IgD-negative memory B cell (primary cell): ENCODE data around the gene RIMBP2. TPM values are rescaled to one million over a fixed set of nuclear protein-coding genes. Genes with fewer than 3 reads are reported as not detected.

Source experiments
- H3K27ac Mint-ChIP-seq, 3 donors: one replicate each; pipeline ENCODE4 v1.8.0; 2020 to 2022; ENCODE audit warnings: mild to moderate bottlenecking in 3 of 3, mixed read lengths in 3 of 3, moderate library complexity in 1 of 3
- H3K27me3 Mint-ChIP-seq: one replicate; pipeline ENCODE4 v1.8.0; 2021; ENCODE audit warnings: mixed read lengths
- H3K36me3 Mint-ChIP-seq: one replicate; pipeline ENCODE4 v1.8.0; 2020; ENCODE audit warnings: mild to moderate bottlenecking, mixed read lengths
- H3K4me1 Mint-ChIP-seq, 3 donors: one replicate each; pipeline ENCODE4 v1.8.0; 2020 to 2022; ENCODE audit warnings: mixed read lengths in 3 of 3, mild to moderate bottlenecking in 1 of 3
- H3K4me3 Mint-ChIP-seq, 4 donors: one replicate each; pipeline ENCODE4 v1.8.0; 2020 to 2022; ENCODE audit warnings: mild to moderate bottlenecking in 4 of 4, mixed read lengths in 4 of 4, moderate library complexity in 3 of 4
- H3K9me3 Mint-ChIP-seq, 3 donors: one replicate each; pipeline ENCODE4 v1.8.0; 2020 to 2021; ENCODE audit warnings: mixed read lengths in 3 of 3, mild to moderate bottlenecking in 1 of 3
- polyA plus RNA-seq: library from polyadenylated mRNA; unstranded; fragments of 300-500 nt; fragmentation: Illumina TruSeq; gene quantifications from one replicate; pipeline ENCODE4 v1.2.3, GENCODE V29; 2021

The RIMBP2 gene
- polyA plus RNA-seq, 1 donor from 2014 or later: not detected

GRCh38 chr12:130508847-130509246 is 207.3 kb downstream of the RIMBP2 start:
- Mint-ChIP-seq H3K36me3 (no peaks in the 10 kb centered on the region), H3K4me3 (no peak overlapping the region), H3K4me1 (no peaks in the 10 kb centered on the region), H3K27ac (no peak overlapping the region), H3K9me3 (peaks cover 3 to 4% (median 4%) of the 10 kb centered on the region in 3 donors), H3K27me3 (peaks cover 5% of the 10 kb centered on the region)

GRCh38 chr12:130508318-130508717 is 207.8 kb downstream of the RIMBP2 start:
- Mint-ChIP-seq H3K4me1 (no peaks in the 10 kb centered on the region), H3K4me3 (no peak overlapping the region), H3K27me3 (peaks cover 5% of the 10 kb centered on the region), H3K36me3 (no peaks in the 10 kb centered on the region), H3K27ac (no peak overlapping the region), H3K9me3 (peaks cover 3 to 4% (median 4%) of the 10 kb centered on the region in 3 donors)

- Mint-ChIP-seq H3K4me1 (no peaks in the 10 kb centered on the region), H3K27me3 (peaks cover 5% of the 10 kb centered on the region), H3K4me3 (no peak overlapping the region), H3K9me3 (peaks cover 3 to 4% (median 4%) of the 10 kb centered on the region in 3 donors), H3K36me3 (no peaks in the 10 kb centered on the region), H3K27ac (peak overlapping the region in 1 of 3 donors; percentile 31)
These were observed 209.3 kb downstream of the RIMBP2 start for GRCh38 chr12:130506844-130507243.

GRCh38 chr12:130504840-130505175 is 211.3 kb downstream of the RIMBP2 start:
- Mint-ChIP-seq H3K36me3 (no peaks in the 10 kb centered on the region), H3K4me1 (no peaks in the 10 kb centered on the region), H3K27me3 (no peaks in the 10 kb centered on the region), H3K4me3 (no peak overlapping the region), H3K9me3 (peaks cover 1 to 5% (median 3%) of the 10 kb centered on the region in 3 donors), H3K27ac (no peak overlapping the region)

GRCh38 chr12:130504110-130504839 is 211.8 kb downstream of the RIMBP2 start:
- Mint-ChIP-seq H3K4me1 (no peaks in the 10 kb centered on the region), H3K27ac (no peak overlapping the region), H3K36me3 (no peaks in the 10 kb centered on the region), H3K9me3 (peaks cover 1 to 8% (median 3%) of the 10 kb centered on the region in 3 donors), H3K27me3 (no peaks in the 10 kb centered on the region), H3K4me3 (no peak overlapping the region)

- Mint-ChIP-seq H3K27ac (no peak overlapping the region), H3K27me3 (no peaks in the 10 kb centered on the region), H3K4me3 (no peak overlapping the region), H3K36me3 (no peaks in the 10 kb centered on the region), H3K9me3 (peaks cover 0 to 9% (median under 1%) of the 10 kb centered on the region in 3 donors), H3K4me1 (no peaks in the 10 kb centered on the region)
These were observed 214.3 kb downstream of the RIMBP2 start for GRCh38 chr12:130501821-130502220.

- Mint-ChIP-seq H3K4me3 (no peak overlapping the region), H3K4me1 (no peaks in the 10 kb centered on the region), H3K9me3 (peaks cover 0 to 8% (median 0%) of the 10 kb centered on the region in 3 donors), H3K36me3 (no peaks in the 10 kb centered on the region), H3K27me3 (no peaks in the 10 kb centered on the region), H3K27ac (no peak overlapping the region)
These were observed 215.2 kb downstream of the RIMBP2 start for GRCh38 chr12:130500835-130501330.

GRCh38 chr12:130499474-130499873 is 216.6 kb downstream of the RIMBP2 start:
- H3K27me3 Mint-ChIP-seq: no peaks in the 10 kb centered on the region
- H3K4me1 Mint-ChIP-seq: no peaks in the 10 kb centered on the region
- peaks cover 0 to 8% (median 0%) of the 10 kb centered on the region in 3 donors for H3K9me3 Mint-ChIP-seq

GRCh38 chr12:130498589-130499385 is 217.3 kb downstream of the RIMBP2 start:
- no peaks in the 10 kb centered on the region for H3K4me1 Mint-ChIP-seq
- H3K27me3 Mint-ChIP-seq: no peaks in the 10 kb centered on the region
- H3K9me3 Mint-ChIP-seq: peaks cover 0 to 8% (median 0%) of the 10 kb centered on the region in 3 donors
- no peak overlapping the region for H3K4me3 Mint-ChIP-seq
- no peak overlapping the region for H3K27ac Mint-ChIP-seq
- H3K36me3 Mint-ChIP-seq: no peaks in the 10 kb centered on the region

More at GRCh38 chr12:130499474-130499873, 216.6 kb downstream of the RIMBP2 start:
- no peak overlapping the region for H3K4me3 Mint-ChIP-seq
- no peaks in the 10 kb centered on the region for H3K36me3 Mint-ChIP-seq
- no peak overlapping the region for H3K27ac Mint-ChIP-seq

GRCh38 chr12:130497991-130498390 is 218.1 kb downstream of the RIMBP2 start:
- Mint-ChIP-seq H3K4me1 (no peaks in the 10 kb centered on the region), H3K36me3 (no peaks in the 10 kb centered on the region), H3K27ac (no peak overlapping the region), H3K27me3 (no peaks in the 10 kb centered on the region), H3K9me3 (peaks cover 0 to 8% (median 0%) of the 10 kb centered on the region in 3 donors), H3K4me3 (no peak overlapping the region)

- Mint-ChIP-seq H3K27me3 (no peaks in the 10 kb centered on the region), H3K4me3 (no peak overlapping the region), H3K4me1 (no peaks in the 10 kb centered on the region), H3K9me3 (peaks cover 0 to 8% (median 0%) of the 10 kb centered on the region in 3 donors), H3K27ac (no peak overlapping the region), H3K36me3 (no peaks in the 10 kb centered on the region)
These were observed 218.8 kb downstream of the RIMBP2 start for GRCh38 chr12:130497321-130497720.

GRCh38 chr12:130496516-130497120 is 219.5 kb downstream of the RIMBP2 start:
- Mint-ChIP-seq H3K9me3 (peaks cover 0 to 8% (median 0%) of the 10 kb centered on the region in 3 donors), H3K4me1 (no peaks in the 10 kb centered on the region), H3K27me3 (no peaks in the 10 kb centered on the region), H3K36me3 (no peaks in the 10 kb centered on the region), H3K27ac (no peak overlapping the region), H3K4me3 (peak overlapping the region in 1 of 4 donors; percentile 47)

- no peaks in the 10 kb centered on the region for H3K27me3 Mint-ChIP-seq
These were observed 220.9 kb downstream of the RIMBP2 start for GRCh38 chr12:130495156-130495555.

GRCh38 chr12:130494736-130495135 is 221.4 kb downstream of the RIMBP2 start:
- H3K4me3 Mint-ChIP-seq: no peak overlapping the region
- H3K27me3 Mint-ChIP-seq: no peaks in the 10 kb centered on the region
- H3K36me3 Mint-ChIP-seq: no peaks in the 10 kb centered on the region
- no peaks in the 10 kb centered on the region for H3K4me1 Mint-ChIP-seq
- no peak overlapping the region for H3K27ac Mint-ChIP-seq
- peaks cover 0 to 6% (median 2%) of the 10 kb centered on the region in 3 donors for H3K9me3 Mint-ChIP-seq

More at GRCh38 chr12:130495156-130495555, 220.9 kb downstream of the RIMBP2 start:
- Mint-ChIP-seq H3K27ac (no peak overlapping the region), H3K36me3 (no peaks in the 10 kb centered on the region), H3K9me3 (peaks cover 0 to 6% (median 2%) of the 10 kb centered on the region in 3 donors), H3K4me1 (no peaks in the 10 kb centered on the region), H3K4me3 (no peak overlapping the region)

GRCh38 chr12:130493951-130494350 is 222.1 kb downstream of the RIMBP2 start:
- H3K36me3 Mint-ChIP-seq: no peaks in the 10 kb centered on the region
- H3K27me3 Mint-ChIP-seq: no peaks in the 10 kb centered on the region
- H3K4me1 Mint-ChIP-seq: no peaks in the 10 kb centered on the region
- no peak overlapping the region for H3K4me3 Mint-ChIP-seq
- H3K27ac Mint-ChIP-seq: no peak overlapping the region
- peaks cover 2 to 7% (median 3%) of the 10 kb centered on the region in 3 donors for H3K9me3 Mint-ChIP-seq
